Immature natural killer cell (primary cell): ENCODE results near the gene GNAT3. TPM values are rescaled to one million over a fixed set of nuclear protein-coding genes. Genes with fewer than 3 reads are reported as not detected.

ENCODE experiments used
- DNase-seq, 3 donors: peaks; one replicate each; pipeline ENCODE4 v3.0.0; 2022; ENCODE audit warnings: mixed read lengths in 1 of 3
- H3K27ac Mint-ChIP-seq, 6 donors: one replicate each; pipeline ENCODE4 v1.8.0; 2020; ENCODE audit warnings: mixed read lengths in 6 of 6, mild to moderate bottlenecking in 5 of 6, inconsistent platforms in 4 of 6, moderate library complexity in 3 of 6
- H3K27me3 Mint-ChIP-seq, 3 donors: one replicate each; pipeline ENCODE4 v1.8.0; 2020 to 2021; ENCODE audit warnings: low read depth in 3 of 3, mild to moderate bottlenecking in 3 of 3, mixed read lengths in 3 of 3, moderate library complexity in 3 of 3, inconsistent platforms in 1 of 3
- H3K36me3 Mint-ChIP-seq, 3 donors: one replicate each; pipeline ENCODE4 v1.8.0; 2020; ENCODE audit warnings: mixed read lengths in 3 of 3, inconsistent platforms in 2 of 3, mild to moderate bottlenecking in 2 of 3
- H3K4me1 Mint-ChIP-seq, 2 donors: one replicate each; pipeline ENCODE4 v1.8.0; 2020; ENCODE audit warnings: inconsistent platforms in 2 of 2, mild to moderate bottlenecking in 2 of 2, mixed read lengths in 2 of 2, moderate library complexity in 1 of 2
- H3K4me3 Mint-ChIP-seq, 5 donors: one replicate each; pipeline ENCODE4 v1.8.0; 2020; ENCODE audit warnings: mild to moderate bottlenecking in 5 of 5, mixed read lengths in 5 of 5, inconsistent platforms in 3 of 5, moderate library complexity in 3 of 5
- H3K9me3 Mint-ChIP-seq, 6 donors: one replicate each; pipeline ENCODE4 v1.8.0; 2020; ENCODE audit warnings: mild to moderate bottlenecking in 6 of 6, mixed read lengths in 6 of 6, inconsistent platforms in 4 of 6, moderate library complexity in 3 of 6
- polyA plus RNA-seq, 3 donors: library from polyadenylated mRNA; unstranded; fragments of 300-500 nt; fragmentation: Illumina TruSeq; gene quantifications; one replicate each; pipeline ENCODE4 v1.2.3, GENCODE V29; 2021

GNAT3 gene
- polyA plus RNA-seq, result not detected

DNA sequence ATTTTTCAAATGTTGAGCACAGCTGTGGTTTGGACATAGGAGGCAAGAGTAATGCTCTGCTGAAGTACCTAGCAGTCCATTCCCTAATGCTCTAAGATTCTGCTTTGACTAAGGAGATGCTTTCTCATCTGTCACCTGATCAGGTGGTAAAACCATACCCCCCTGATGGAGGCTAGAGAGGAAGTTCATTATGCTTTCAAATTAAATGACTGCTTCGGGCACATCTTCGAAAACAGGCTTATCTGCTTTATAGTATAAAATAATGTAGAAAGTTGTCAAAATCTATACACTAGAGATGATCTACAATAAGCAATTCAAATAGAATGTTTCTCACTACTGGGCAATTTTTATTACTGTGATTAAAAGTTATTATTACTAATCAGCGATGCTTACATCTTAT, at the start of gene GNAT3:
TSS of gene GNAT3 (minus strand) at position 101 of the 400 bp plus-strand sequence. CDS start 138 bp downstream, outside the sequence.
- Mint-ChIP-seq H3K9me3 (peaks cover 0 to 40% (median 2%) of the 10 kb centered on the region in 6 donors), H3K36me3 (no peaks in the 10 kb centered on the region), H3K4me3 (no peak within 1 kb of the TSS), H3K27me3 (no peaks in the 10 kb centered on the region), H3K27ac (no peak within 1 kb of the TSS), H3K4me1 (no peaks in the 10 kb centered on the region)
- no peak for DNase-seq

- peaks cover 11 to 66% (median 28%) of the 10 kb centered on the region in 6 donors for H3K9me3 Mint-ChIP-seq
- no peak overlapping the region for H3K4me3 Mint-ChIP-seq
- H3K27me3 Mint-ChIP-seq, result peaks cover 0 to 1% (median 0%) of the 10 kb centered on the region in 3 donors
- peaks cover 0 to 3% of the 10 kb centered on the region in 2 donors for H3K4me1 Mint-ChIP-seq
- H3K36me3 Mint-ChIP-seq, result peaks cover 0 to 4% (median 0%) of the 10 kb centered on the region in 3 donors
- no peak for DNase-seq
- no peak overlapping the region for H3K27ac Mint-ChIP-seq
Measured at GRCh38 chr7:80558116-80558515, 46.3 kb upstream of the GNAT3 start.

DNA sequence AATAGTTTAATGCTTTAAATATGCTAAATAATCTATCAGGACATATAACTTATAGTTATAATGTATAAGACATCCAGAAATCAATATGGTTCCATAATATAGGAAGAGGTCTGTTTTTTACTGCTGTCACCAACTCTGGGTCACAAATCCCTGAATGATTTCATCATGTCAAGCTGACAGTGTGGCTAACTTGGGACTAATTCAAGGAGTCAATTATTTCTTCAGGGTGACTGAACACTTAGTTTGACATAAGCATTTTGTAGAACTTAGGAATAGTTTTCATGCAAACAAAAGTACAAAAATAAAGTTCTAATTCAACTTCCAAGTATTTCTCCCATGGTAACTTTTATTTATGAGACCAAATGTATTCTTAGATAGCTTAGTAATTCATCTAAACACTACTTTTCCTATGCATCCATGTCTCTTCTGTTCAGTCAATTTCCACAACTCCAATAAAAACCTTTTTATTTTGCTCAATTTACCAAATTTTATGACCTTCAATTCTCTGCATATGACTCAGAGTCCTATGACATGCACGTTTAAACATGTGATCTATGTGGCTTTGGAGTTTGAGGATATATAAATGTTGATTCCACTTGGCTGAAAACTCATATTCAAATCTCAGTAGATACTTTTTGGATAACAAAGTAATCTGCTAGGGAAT, 40.3 kb upstream of the GNAT3 start:
- Mint-ChIP-seq H3K27ac (no peak overlapping the region), H3K9me3 (peaks cover 0 to 39% (median 15%) of the 10 kb centered on the region in 6 donors), H3K36me3 (no peaks in the 10 kb centered on the region), H3K4me1 (no peaks in the 10 kb centered on the region), H3K27me3 (peaks cover 0 to 2% (median 0%) of the 10 kb centered on the region in 3 donors), H3K4me3 (no peak overlapping the region)
- DNase-seq, result no peak

DNA sequence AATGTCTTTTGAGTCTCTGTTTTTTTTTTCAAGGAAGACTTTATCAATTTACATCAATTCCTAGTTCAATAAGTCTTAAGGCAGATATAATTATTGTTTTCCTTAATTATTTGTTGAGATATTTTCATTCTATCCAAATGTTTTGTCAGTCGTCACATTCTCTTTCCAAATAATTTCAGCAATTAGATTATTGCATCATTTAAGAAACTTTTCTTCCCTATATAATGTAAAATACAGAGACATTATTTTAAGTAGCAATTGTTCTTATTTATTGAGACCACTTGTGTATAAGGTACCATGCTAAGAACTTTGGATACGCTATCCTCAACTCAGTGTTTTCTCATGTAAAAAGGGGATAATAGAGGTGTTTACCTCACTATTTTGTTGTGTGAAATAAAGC, 38.1 kb upstream of the GNAT3 start:
- no peak overlapping the region for H3K27ac Mint-ChIP-seq
- H3K4me1 Mint-ChIP-seq, result no peaks in the 10 kb centered on the region
- peaks cover 0 to 2% (median 0%) of the 10 kb centered on the region in 3 donors for H3K27me3 Mint-ChIP-seq
- no peaks in the 10 kb centered on the region for H3K36me3 Mint-ChIP-seq
- DNase-seq, result no peak
- peaks cover 0 to 36% (median 15%) of the 10 kb centered on the region in 6 donors for H3K9me3 Mint-ChIP-seq
- H3K4me3 Mint-ChIP-seq, result no peak overlapping the region

DNA sequence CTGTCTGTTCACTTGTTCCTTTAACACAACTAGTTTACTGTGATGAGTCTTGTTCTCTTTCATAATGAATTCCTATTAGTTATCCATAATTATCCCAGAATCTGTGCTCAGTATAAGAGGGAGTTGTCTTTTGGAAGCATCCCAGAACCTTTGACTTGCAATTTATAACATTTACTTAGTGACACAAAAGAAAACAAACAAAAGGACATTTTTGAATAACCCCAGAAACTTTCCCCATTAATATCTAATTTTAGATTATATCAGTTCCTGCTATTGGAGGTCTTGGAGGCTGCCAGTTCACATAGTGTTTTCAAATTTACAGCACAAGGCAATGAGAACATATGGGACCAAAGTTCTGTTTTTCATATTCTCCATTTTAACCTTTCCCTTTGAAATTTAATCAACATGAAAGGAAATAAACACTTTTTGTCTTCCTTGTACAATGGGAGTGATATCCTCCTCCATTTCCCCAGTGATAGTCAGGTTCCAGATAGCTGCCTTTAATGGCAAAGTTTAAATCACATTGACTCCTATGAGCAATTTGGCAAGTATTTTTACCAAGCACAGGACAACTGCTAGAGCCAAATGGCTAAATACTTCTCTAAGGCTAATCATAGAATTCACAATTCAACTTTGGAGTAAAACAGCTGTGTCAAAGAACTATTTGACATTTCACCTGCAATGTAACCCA, 37.1 kb upstream of the GNAT3 start:
- H3K4me3 Mint-ChIP-seq, result no peak overlapping the region
- peaks cover 0 to 2% (median 0%) of the 10 kb centered on the region in 3 donors for H3K27me3 Mint-ChIP-seq
- no peaks in the 10 kb centered on the region for H3K36me3 Mint-ChIP-seq
- peaks cover 6 to 35% (median 12%) of the 10 kb centered on the region in 6 donors for H3K9me3 Mint-ChIP-seq
- H3K27ac Mint-ChIP-seq, result no peak overlapping the region
- no peak for DNase-seq
- no peaks in the 10 kb centered on the region for H3K4me1 Mint-ChIP-seq

GRCh38 chr7:80542398-80542797, 30.5 kb upstream of the GNAT3 start:
- Mint-ChIP-seq H3K9me3 (peaks cover 4 to 17% (median 10%) of the 10 kb centered on the region in 6 donors), H3K27ac (no peak overlapping the region), H3K4me1 (no peaks in the 10 kb centered on the region), H3K4me3 (no peak overlapping the region), H3K27me3 (no peaks in the 10 kb centered on the region), H3K36me3 (no peaks in the 10 kb centered on the region)
- DNase-seq, result no peak

DNA sequence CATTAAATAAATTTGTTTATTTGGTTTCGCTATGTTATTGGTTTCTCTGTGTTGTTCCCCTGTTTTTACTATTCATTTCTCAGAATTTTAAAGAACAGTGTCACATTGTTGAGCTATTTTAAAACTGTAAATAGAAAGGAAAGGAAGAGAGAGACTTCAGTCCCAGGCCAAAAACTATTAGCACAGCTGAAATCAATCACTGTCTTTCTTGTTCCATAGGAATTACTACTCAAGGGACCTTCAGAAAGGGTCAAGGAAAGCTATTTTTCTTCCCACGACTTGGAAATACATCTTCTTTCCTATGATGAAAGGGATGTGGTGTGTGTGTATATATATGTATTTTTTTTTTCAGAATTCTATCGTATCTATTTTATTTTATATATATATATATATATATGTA, 29.0 kb upstream of the GNAT3 start:
- no peaks in the 10 kb centered on the region for H3K36me3 Mint-ChIP-seq
- no peak for DNase-seq
- H3K27ac Mint-ChIP-seq, result no peak overlapping the region
- no peaks in the 10 kb centered on the region for H3K4me1 Mint-ChIP-seq
- peaks cover 1 to 13% (median 6%) of the 10 kb centered on the region in 6 donors for H3K9me3 Mint-ChIP-seq
- H3K27me3 Mint-ChIP-seq, result no peaks in the 10 kb centered on the region
- H3K4me3 Mint-ChIP-seq, result no peak overlapping the region

- H3K27ac Mint-ChIP-seq, result no peak overlapping the region
- no peaks in the 10 kb centered on the region for H3K4me1 Mint-ChIP-seq
- H3K4me3 Mint-ChIP-seq, result no peak overlapping the region
- H3K9me3 Mint-ChIP-seq, result peaks cover 0 to 23% (median 4%) of the 10 kb centered on the region in 6 donors
- DNase-seq, result peak; percentile 9 to 26 (median 21)
- H3K36me3 Mint-ChIP-seq, result no peaks in the 10 kb centered on the region
- H3K27me3 Mint-ChIP-seq, result peaks cover 0 to 3% (median 0%) of the 10 kb centered on the region in 3 donors
Measured at GRCh38 chr7:80537091-80537490, 25.2 kb upstream of the GNAT3 start.

GRCh38 chr7:80536426-80536825, 24.6 kb upstream of the GNAT3 start:
- H3K4me1 Mint-ChIP-seq, result no peaks in the 10 kb centered on the region
- no peaks in the 10 kb centered on the region for H3K36me3 Mint-ChIP-seq
- H3K27ac Mint-ChIP-seq, result no peak overlapping the region
- peaks cover 0 to 3% (median 0%) of the 10 kb centered on the region in 3 donors for H3K27me3 Mint-ChIP-seq
- H3K9me3 Mint-ChIP-seq, result peaks cover 0 to 26% (median 4%) of the 10 kb centered on the region in 6 donors
- H3K4me3 Mint-ChIP-seq, result no peak overlapping the region
- no peak for DNase-seq

DNA sequence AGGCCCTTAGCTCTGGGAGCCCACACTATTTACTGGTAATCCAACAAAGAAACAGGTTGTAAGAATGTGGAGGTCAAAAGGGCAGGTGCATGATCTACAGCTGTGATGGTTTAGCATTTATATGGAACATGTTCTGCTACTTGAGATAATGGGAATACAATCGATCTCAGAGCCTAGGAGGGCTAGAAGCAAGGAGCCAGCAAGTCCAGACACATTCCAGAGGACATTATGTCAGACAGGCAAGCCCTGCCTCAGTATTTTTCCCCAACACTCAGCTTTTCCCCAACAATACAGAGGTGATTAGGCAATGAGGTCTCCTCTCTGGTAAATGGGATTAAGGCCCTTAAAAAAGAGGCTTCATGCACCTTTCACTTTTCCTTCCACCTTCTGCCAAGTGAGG, 21.4 kb upstream of the GNAT3 start:
- Mint-ChIP-seq H3K36me3 (no peaks in the 10 kb centered on the region), H3K27me3 (peaks cover 0 to 4% (median 0%) of the 10 kb centered on the region in 3 donors), H3K9me3 (peaks cover 0 to 41% (median 8%) of the 10 kb centered on the region in 6 donors), H3K4me1 (no peaks in the 10 kb centered on the region), H3K27ac (no peak overlapping the region), H3K4me3 (no peak overlapping the region)
- no peak for DNase-seq

- Mint-ChIP-seq H3K9me3 (peaks cover 0 to 41% (median 10%) of the 10 kb centered on the region in 6 donors), H3K4me1 (no peaks in the 10 kb centered on the region)
Measured at GRCh38 chr7:80532153-80532552, 20.3 kb upstream of the GNAT3 start.

DNA sequence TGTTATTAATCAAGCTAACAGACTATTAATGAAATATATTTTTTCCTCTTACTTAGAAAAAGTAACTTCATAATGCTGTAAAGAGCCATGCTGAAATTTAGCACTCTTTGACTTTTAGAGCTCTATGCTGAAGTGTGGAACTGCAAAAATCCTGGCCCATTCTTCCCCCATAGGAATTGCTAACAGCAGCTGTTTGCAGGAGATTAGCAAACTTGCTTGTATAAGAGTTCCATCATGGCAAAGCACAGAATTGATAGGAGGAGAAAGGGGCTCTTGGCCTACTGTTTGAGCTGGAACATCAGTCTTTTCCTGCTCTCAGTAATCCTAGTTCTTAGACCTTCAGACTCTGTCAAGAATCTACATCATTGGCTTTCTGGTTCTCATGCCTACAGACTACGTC, 18.3 kb upstream of the GNAT3 start:
- no peak overlapping the region for H3K4me3 Mint-ChIP-seq
- H3K4me1 Mint-ChIP-seq, result no peaks in the 10 kb centered on the region
- H3K27ac Mint-ChIP-seq, result no peak overlapping the region
- H3K27me3 Mint-ChIP-seq, result peaks cover 0 to 4% (median 3%) of the 10 kb centered on the region in 3 donors
- peaks cover under 1 to 50% (median 11%) of the 10 kb centered on the region in 6 donors for H3K9me3 Mint-ChIP-seq
- DNase-seq, result no peak
- peaks cover 0 to 4% (median 0%) of the 10 kb centered on the region in 3 donors for H3K36me3 Mint-ChIP-seq

More at GRCh38 chr7:80532153-80532552, 20.3 kb upstream of the GNAT3 start:
- no peak overlapping the region for H3K4me3 Mint-ChIP-seq
- no peak for DNase-seq
- peaks cover 0 to 4% (median 0%) of the 10 kb centered on the region in 3 donors for H3K36me3 Mint-ChIP-seq
- no peak overlapping the region for H3K27ac Mint-ChIP-seq
- peaks cover 0 to 4% (median 0%) of the 10 kb centered on the region in 3 donors for H3K27me3 Mint-ChIP-seq

GRCh38 chr7:80529362-80529761, 17.5 kb upstream of the GNAT3 start:
- peaks cover 0 to 4% (median 0%) of the 10 kb centered on the region in 3 donors for H3K36me3 Mint-ChIP-seq
- peaks cover 0 to 4% (median 3%) of the 10 kb centered on the region in 3 donors for H3K27me3 Mint-ChIP-seq
- no peak for DNase-seq
- H3K4me1 Mint-ChIP-seq, result no peaks in the 10 kb centered on the region
- no peak overlapping the region for H3K27ac Mint-ChIP-seq
- H3K4me3 Mint-ChIP-seq, result no peak overlapping the region
- H3K9me3 Mint-ChIP-seq, result peaks cover 6 to 50% (median 13%) of the 10 kb centered on the region in 6 donors

DNA sequence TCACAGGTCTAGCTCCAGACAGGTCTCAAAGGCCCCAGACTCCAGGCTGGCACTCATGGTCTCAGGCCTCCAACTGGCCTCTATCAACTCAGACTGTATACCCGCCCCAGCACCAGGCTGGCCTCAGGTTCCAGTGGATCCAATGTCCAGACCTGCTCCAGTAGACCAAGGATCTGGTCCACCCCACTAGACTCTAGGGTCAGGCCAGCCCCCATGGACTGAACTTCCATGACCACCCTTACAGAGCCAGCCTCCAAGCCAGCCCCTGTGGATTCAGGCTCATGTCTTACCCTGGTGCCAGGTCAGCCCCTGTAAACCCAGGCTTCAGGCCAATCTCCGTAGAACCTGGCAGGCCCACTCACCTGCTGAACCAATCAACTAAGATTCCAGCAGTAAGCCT, 16.8 kb upstream of the GNAT3 start:
- Mint-ChIP-seq H3K36me3 (peaks cover 0 to 4% (median 0%) of the 10 kb centered on the region in 3 donors), H3K27me3 (peaks cover 0 to 4% (median 3%) of the 10 kb centered on the region in 3 donors), H3K4me3 (no peak overlapping the region), H3K27ac (no peak overlapping the region), H3K4me1 (no peaks in the 10 kb centered on the region), H3K9me3 (peaks cover 6 to 51% (median 13%) of the 10 kb centered on the region in 6 donors)
- no peak for DNase-seq
